Prostate gland (tissue), 2 donors: ENCODE results near the gene LRRC71.

Experiments used
- CTCF ChIP-seq, 4 experiments: fragments of 200-600 bp in 2 of 4; fragments of 450-650 bp in 2 of 4; sonication (generic) in 2 of 4; IDR thresholded peaks; 1 replicate in 3 of 4; 2 replicates in 1 of 4; pipeline ENCODE4 v1.5.1; 2016 to 2019; ENCODE audit warnings: antibody characterized with exemption in 4 of 4, mild to moderate bottlenecking in 2 of 4, moderate library complexity in 2 of 4
- POLR2A ChIP-seq: fragments of 450-650 bp; IDR thresholded peaks from one replicate; pipeline ENCODE4 v1.6.1; 2016; ENCODE audit warnings: antibody characterized with exemption, mild to moderate bottlenecking
- POLR2AphosphoS5 ChIP-seq: sonication (generic); formaldehyde crosslinking; IDR thresholded peaks from one replicate; pipeline ENCODE4 v1.6.1; 2017; ENCODE audit warnings: antibody characterized with exemption

DNA sequence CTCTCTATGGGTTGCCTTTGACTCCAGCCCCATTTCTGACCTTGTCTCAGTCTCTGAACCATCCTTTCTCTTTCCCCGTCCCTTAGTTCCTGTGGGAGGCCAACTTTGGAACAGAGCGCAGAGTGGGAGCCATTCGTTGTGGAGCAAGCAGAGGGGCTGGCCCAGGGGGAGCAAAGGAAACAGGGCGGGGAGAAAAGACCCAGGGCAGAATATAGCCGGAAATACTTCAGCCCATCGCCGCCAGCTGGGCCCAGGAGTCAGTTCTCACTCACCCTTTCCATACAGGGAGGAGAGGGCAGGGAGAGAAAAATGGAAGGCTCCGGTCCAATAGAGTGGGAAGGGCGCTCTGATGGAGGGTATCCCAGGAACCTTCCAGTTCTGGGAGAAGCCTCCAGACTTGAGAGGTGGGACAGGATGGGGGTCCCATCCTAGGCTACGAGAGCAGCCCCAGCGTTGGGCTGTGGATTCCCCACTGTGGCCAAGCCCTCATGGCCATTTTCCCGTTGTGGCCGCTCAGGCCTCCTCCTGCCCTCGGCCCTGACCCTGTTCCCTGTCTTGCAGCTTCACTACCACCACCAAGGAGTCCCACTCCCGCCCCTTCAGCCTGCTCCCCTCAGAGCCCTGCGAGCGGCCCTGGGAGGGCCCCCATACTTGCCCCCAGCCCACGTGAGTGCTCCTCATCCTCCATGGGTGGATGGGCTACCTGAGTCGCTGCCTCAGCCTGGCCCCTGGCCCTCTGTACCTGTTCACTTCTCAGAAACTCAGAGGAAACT is 16.1 kb upstream of the LRRC71 start:
- TF ChIP-seq POLR2A (no peak), CTCF (IDR thresholded peaks at IDR 0.05) (no peak), POLR2AphosphoS5 (no peak)
